Esophagus squamous epithelium (tissue), 4 donors: ENCODE results near the gene RHOA.

ENCODE experiments used
- POLR2A ChIP-seq, 4 donors: fragments of 450-650 bp; IDR thresholded peaks; one replicate each; pipeline ENCODE4 v1.6.1; 2017; ENCODE audit warnings: antibody characterized with exemption in 4 of 4, mild to moderate bottlenecking in 4 of 4, moderate library complexity in 3 of 4
- TF ChIP-seq, protein P1 (sequence below), 6 experiments: fragments of 450-650 bp in 4 of 6; fragments of 200-600 bp in 2 of 6; sonication (generic) in 2 of 6; IDR thresholded peaks; one replicate each; pipeline ENCODE4 v1.5.1; 2016 to 2019; ENCODE audit warnings: antibody characterized with exemption in 6 of 6, mild to moderate bottlenecking in 4 of 6, moderate library complexity in 4 of 6

DNA sequence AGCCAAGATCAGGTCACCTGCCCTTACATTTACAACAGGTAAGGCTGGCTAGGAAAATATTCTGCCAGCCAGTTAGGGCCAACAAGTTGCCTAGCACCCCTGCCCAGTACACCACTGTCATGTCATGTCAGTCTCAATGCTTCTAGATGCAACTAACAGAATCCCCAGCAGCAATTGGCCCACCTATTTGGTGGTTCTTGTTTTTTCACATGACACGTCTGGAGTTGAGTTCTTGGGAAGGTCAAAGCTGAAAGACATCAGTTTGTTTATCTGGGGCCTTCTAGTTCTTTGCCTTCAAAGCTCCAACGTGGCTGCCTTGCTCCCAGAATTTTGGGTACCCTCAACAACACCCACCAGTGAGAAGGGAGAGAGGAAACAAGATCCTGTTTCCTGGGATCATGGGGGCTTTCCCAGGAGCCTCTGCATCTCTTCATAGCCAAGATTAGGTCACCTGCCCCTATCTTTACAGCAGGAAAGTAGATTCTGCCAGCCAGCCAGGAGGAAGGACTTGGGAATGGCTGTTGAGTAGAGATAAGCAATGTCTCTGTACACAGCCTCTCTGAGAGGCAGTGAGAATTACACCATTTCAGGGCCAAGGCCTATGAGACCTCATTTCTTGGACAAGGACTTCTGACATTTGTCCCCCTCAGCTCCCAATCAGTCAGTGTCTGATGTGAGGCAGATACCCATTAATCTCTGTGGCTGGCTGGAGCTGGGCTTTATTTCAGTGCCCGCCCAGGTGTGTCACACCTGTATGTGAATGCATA lies 62.2 kb downstream of the RHOA start:
- TF ChIP-seq, protein P1, sequence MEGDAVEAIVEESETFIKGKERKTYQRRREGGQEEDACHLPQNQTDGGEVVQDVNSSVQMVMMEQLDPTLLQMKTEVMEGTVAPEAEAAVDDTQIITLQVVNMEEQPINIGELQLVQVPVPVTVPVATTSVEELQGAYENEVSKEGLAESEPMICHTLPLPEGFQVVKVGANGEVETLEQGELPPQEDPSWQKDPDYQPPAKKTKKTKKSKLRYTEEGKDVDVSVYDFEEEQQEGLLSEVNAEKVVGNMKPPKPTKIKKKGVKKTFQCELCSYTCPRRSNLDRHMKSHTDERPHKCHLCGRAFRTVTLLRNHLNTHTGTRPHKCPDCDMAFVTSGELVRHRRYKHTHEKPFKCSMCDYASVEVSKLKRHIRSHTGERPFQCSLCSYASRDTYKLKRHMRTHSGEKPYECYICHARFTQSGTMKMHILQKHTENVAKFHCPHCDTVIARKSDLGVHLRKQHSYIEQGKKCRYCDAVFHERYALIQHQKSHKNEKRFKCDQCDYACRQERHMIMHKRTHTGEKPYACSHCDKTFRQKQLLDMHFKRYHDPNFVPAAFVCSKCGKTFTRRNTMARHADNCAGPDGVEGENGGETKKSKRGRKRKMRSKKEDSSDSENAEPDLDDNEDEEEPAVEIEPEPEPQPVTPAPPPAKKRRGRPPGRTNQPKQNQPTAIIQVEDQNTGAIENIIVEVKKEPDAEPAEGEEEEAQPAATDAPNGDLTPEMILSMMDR (IDR thresholded peaks at IDR 0.05): no peak
- TF ChIP-seq POLR2A (IDR thresholded peaks at IDR 0.05): no peak
